Head of caudate nucleus (tissue), 42 donors: ENCODE results near the gene SNX8.
"Not testable (repeated sequence)": the region's sequence is repeated elsewhere in the genome, so short reads cannot be mapped to it uniquely, and the experiment has no call there.

Experiments
- DNase-seq, 42 donors: peaks; one replicate each; pipeline versions ENCODE4 v3.0.0 to v3.0.0-alpha.2; 2020 to 2021; ENCODE audit warnings: mixed read lengths in 7 of 42
- intact Hi-C: fragments of 100-400 bp; cut with DNase I; formaldehyde crosslinking; loops from one replicate; pipeline ENCODE4 v1.15.0; 2022

SNX8 gene, protein sequence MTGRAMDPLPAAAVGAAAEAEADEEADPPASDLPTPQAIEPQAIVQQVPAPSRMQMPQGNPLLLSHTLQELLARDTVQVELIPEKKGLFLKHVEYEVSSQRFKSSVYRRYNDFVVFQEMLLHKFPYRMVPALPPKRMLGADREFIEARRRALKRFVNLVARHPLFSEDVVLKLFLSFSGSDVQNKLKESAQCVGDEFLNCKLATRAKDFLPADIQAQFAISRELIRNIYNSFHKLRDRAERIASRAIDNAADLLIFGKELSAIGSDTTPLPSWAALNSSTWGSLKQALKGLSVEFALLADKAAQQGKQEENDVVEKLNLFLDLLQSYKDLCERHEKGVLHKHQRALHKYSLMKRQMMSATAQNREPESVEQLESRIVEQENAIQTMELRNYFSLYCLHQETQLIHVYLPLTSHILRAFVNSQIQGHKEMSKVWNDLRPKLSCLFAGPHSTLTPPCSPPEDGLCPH

DNA sequence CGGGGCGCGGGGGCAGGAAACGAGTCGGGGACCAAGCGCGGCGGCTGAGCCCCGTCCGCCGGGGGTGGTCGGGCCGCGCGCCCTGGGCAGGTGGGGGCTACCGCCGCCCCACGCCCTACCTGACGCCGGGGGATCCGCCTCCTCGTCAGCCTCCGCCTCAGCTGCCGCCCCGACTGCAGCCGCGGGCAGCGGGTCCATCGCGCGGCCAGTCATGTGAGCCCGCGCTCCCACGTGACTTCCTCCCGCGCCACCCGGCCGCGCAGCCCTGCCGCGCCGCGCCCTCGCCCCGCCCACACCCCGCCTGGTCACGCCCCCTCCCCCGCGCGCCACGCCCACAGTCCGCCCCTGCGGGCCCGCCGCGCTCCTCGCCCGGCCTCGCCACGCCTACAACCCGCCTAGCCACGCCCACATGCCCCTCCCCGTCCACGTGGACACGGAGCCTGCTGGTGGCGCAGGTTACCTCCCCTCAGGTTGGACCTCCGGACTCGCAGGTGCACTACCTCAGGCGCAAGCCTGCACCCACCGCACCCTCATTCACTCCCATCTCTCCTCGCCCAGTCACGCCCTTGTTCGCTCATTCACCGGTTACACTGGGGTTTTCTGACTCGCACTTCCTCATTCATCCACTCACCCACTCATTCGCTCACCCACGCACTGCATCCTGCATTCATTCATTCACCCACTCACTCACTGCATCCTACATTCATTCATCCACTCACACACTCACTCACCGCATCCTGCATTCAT lies at the start of gene SNX8:
SNX8 (minus strand) TSS at position 233 of the 747 bp plus-strand sequence; CDS start at position 213, 20 bp downstream.
- intact Hi-C loops, result no loop called here
- DNase-seq, result peak; percentile 75 to 96 (median 89)

DNA sequence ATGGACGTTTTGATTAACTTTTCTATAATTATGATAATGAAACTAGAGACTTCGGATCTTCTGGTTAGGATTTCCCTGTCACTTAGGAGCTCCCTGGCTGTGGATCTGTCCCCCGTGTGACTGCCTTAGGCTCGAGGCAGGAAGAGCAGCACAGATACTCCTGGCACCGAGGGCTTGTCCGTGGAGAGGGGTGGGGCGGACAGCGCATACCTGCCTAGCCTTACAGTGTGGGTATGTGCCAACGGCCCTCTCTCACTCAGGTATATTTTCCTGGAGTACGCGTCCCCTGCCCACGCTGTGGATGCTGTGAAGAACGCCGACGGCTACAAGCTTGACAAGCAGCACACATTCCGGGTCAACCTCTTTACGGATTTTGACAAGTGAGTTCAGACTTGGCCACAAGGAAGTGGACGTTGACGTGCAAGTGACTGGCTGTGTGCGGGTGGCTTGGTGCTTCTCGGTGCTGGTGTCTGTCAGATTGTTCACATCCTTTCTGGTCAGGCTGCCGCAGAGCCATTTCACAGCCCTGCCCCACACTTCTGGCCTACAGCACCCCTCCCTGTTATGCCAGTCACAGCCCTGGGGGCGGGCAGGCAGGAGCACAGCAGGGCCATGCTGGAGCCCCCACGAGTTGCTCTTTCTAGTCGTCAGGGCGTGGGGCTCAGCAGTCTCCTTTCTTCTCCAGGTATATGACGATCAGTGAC lies 48.3 kb upstream of the SNX8 start:
- intact Hi-C loops, result no loop called here
- no peak for DNase-seq

DNA sequence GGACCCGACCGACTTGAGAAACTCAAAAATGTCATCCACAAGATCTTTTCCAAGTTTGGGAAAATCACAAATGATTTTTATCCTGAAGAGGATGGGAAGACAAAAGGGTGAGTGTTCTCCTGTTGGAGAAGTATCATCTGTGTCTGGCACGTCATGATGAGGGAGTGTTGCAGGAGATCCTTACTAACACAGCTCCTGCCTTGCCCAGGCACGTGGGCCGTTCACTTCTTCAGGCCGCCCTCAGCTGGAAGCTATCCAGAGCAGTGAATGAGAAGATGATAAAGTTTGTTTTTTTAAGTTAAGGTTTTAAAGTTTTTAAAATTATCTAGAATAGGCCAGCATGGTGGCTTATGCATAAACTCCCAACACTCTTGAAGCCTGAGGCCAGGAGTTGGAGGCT lies 46.6 kb upstream of the SNX8 start:
- peak in 5 of 42 donors; percentile 19 to 44 (median 31) for DNase-seq
- intact Hi-C loops, result no loop called here

GRCh38 chr7:2359610-2360009 lies 45.4 kb upstream of the SNX8 start:
- intact Hi-C loops, result loop anchor here (10.0 kb wide), 3 partner anchors 115 to 785 kb away; partner anchors contain the start of genes MRM2, NUDT1 and PSMG3
- DNase-seq, result peak in 1 of 42 donors; percentile 23

- DNase-seq, result no peak
- intact Hi-C loops, result loop anchor here (10.0 kb wide), 3 partner anchors 114 to 784 kb away; partner anchors contain the start of genes MRM2, NUDT1 and PSMG3
Measured at GRCh38 chr7:2358968-2359527, 44.8 kb upstream of the SNX8 start.

- intact Hi-C loops, result loop anchor here (10.0 kb wide), 3 partner anchors 113 to 783 kb away; partner anchors contain the start of genes MRM2, NUDT1 and PSMG3
- DNase-seq, result no peak
Measured at GRCh38 chr7:2357571-2357970, 43.3 kb upstream of the SNX8 start.

DNA sequence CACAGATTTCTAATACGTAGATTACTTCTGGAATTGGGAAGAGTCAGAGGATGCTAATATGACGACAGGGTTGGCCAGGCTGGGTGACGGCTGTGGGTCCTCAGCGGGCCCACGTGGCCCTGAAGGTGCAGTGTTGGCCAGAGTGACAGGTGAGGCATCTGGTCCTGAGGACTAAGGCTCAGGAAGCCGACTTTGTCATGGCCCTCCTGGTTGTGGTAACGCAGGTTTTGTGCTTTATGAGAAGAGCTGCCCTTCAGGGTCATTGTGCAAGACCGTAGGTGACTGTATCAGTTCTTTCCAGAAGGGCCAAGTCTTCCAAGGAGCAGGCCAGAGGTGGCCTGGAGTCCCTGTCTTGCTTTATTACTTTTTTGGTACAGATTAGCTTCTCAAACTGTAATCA lies 42.9 kb upstream of the SNX8 start:
- intact Hi-C loops, result loop anchor here (10.0 kb wide), 3 partner anchors 112 to 782 kb away; partner anchors contain the start of genes MRM2, NUDT1 and PSMG3
- DNase-seq, result no peak

GRCh38 chr7:2355705-2356008 lies 41.4 kb upstream of the SNX8 start:
- intact Hi-C loops, result loop anchor here (10.0 kb wide), 3 partner anchors 111 to 781 kb away; partner anchors contain the start of genes MRM2, NUDT1 and PSMG3
- no peak for DNase-seq

- peak in 17 of 42 donors; percentile 6 to 49 (median 18) for DNase-seq
- intact Hi-C loops, result loop anchor here (10.0 kb wide), 3 partner anchors 110 to 780 kb away; partner anchors contain the start of genes MRM2, NUDT1 and PSMG3
Measured at GRCh38 chr7:2354939-2355704, 40.9 kb upstream of the SNX8 start.

DNA sequence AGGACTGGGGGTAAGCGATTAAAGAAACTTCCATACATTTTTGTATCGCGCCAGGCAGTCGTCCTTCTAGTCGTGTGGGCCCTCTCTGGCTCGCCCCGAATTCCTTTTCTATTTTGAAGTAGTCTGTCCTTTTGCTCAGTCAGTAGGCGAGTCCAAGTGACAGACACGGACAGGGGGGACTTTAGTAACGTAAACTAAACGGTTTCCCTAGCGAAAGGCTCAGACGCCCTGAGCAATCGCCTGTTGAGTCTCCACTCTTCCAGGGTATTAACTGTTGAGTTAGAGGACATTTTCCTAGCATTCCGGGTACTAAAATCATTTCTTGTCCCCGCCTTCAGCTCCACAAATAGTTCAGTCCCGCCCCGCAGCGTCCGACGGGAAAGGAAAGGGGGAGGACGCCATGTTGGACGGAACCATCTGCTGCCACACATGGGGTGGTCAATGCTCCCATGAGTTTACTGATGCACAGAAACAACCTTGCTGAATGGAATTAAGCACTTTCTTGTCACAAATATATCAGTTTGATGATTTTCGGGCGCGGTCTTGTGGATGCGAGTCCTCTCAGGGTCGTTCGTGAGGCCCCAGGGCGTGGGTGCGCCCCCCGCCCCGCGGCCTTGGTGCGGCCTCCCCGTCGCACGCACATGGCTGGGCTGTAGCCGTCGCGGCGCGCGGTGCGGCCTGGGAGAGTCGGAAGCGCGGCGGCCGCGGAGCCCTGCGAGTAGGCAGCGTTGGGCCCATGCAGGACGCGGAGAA lies 40.1 kb upstream of the SNX8 start, which contains the start of gene EIF3B:
EIF3B (plus strand) TSS at position 642 of the 753 bp plus-strand sequence; CDS start at position 737, 95 bp downstream.
- DNase-seq, result peak; percentile 73 to 95 (median 87)
- intact Hi-C loops, result loop anchor here (10.0 kb wide), 3 partner anchors 110 to 780 kb away; partner anchors contain the start of genes MRM2, NUDT1 and PSMG3

GRCh38 chr7:2353936-2354185 lies 39.6 kb upstream of the SNX8 start:
- intact Hi-C loops, result loop anchor here (10.0 kb wide), 3 partner anchors 109 to 779 kb away; partner anchors contain the start of genes MRM2, NUDT1 and PSMG3
- DNase-seq, result peak; percentile 83 to 96 (median 92)

DNA sequence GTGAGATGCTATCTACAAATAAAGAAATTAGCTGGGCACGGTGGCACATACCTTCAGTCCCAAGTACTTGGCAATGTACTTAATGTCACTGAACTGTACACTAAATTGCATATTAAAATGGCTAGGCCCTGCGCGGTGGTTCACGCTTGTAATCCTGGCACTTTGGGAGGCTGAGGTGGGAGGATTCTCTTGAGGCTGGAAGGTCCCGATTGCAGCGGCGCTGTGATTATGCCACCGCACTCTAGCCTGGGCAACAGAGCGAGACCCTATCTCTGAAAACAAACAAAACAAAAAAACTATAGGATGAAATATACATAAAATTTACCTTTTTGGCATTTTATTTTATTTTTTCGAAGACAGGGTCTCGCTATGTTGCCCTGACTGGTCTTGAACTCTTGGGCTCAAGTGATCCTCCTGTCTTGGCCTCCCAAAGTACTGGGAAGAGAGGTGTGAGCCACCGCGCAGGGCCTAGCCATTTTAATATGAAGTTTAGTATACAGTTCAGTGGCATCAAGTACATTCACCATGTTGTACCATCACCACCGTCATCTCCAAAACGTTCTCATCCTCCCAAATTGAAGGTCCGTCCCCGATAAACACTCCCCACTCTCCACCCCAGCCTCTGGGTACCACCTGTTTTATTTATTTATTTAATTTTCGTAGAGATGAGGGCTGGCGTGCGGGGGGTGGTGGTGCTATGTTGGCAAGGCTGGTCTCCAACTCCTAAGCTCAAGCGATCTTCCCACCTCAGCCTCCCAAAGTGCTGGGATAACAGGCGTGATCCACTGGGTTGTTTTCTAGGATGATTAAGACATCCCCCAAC lies 39.1 kb upstream of the SNX8 start:
- intact Hi-C loops, result loop anchor here (10.0 kb wide), 3 partner anchors 109 to 779 kb away; partner anchors contain the start of genes MRM2, NUDT1 and PSMG3
- DNase-seq, result peak in 3 of 42 donors; percentile 6 to 38 (median 10)

DNA sequence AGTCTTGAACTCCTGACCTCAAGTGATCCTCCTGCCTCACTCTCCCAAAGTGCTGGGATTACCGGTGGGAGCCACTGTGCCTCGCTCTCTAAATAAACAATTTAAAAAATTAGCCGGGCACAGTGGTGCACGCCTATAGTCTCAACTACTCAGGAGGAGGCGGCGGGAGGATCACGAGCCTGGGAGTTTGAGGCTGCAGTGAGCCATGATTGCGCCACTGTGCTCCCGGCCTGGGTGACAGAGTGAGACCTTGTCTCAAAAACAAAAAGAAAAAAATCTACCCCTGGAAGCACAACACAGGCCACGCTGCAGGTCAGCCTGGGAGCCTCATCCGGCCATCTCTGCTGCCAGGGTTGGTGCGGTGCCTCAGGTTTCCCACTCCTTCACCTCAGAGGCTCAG lies 36.6 kb upstream of the SNX8 start:
- no peak for DNase-seq
- intact Hi-C loops, result loop anchor here (10.0 kb wide), 3 partner anchors 106 to 776 kb away; partner anchors contain the start of genes MRM2, NUDT1 and PSMG3

DNA sequence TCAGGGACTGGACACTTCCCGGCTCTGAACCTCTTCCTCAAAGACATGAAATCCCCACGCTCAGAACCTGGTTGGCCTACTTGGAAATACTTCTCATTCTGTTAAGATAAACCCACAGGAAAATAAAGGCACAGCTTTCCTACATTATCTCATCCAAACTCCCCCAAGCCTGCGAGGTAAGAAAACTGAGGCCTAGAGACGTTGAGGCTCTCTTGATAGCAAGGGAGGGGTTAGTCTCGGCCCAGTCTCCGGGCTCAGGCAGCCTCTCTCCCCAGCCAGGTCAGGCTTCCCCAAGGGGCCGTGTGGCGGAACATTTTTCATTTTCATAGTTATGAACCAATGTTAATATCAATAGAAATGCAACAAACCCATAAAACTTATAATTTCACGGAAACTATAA lies 35.8 kb upstream of the SNX8 start:
- no peak for DNase-seq
- intact Hi-C loops, result loop anchor here (10.0 kb wide), 3 partner anchors 105 to 775 kb away; partner anchors contain the start of genes MRM2, NUDT1 and PSMG3

DNA sequence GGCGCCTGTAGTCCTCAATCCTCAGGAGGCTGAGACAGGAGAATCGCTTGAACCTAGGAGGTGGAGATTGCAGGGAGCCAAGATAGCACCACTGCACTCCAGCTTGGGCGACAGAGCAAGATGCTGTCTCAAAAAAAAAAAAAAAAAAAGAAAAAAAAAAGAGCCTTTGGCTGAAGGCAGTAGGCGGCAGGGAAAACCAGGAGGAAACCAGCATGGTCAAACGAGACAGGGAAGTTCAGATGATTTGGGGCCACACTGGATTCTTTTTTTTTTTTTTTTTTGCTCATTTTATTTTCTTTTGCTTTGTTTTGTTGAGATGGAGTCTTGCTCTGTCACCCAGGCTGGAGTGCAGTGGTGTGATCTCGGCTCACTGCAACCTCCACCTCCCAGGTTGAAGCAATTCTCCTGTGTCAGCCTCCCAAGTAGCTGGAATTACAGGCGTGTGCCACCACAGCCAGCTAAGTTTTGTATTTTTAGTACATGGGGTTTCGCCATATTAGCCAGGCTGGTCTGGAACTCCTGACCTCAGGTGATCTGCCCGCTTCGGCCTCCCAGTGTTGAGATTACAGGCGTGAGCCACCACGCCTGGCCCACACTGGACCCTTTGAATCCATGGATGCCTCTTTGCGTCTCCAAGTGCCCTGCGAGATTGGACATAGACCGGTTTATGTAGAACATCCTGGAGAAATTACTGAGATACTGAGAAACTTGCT lies 33.3 kb upstream of the SNX8 start:
- intact Hi-C loops, DNase-seq: not testable (repeated sequence)
